Middle frontal gyrus (tissue), 1 donor: ENCODE measurements around the gene NUP210.

Experiments used
- DNase-seq: peaks from one replicate; pipeline ENCODE4 v3.0.0-alpha.2; 2015; ENCODE audit warnings: low spot score; ENCODE audit errors: extremely low spot score

NUP210 gene

DNA sequence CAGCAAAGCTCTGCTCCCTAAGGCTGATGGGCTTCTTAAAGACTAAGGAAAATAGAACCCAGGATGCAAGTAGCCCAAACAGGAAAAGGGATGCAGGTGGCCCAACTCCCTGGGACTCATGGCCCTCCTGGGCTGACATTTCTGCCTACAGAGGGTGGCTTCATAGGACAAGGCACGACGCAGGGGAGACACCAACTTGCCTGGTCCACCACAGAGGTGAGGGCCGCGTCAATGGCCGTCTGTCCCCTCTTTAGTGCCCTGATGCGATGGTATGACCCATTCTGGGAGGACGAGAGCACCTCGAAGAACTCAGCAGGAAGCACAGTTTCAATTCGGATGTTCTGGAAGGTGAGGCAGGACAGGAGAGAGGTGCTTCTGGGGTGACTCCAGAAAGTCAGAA lies 44.0 kb downstream of the NUP210 start:
- no peak for DNase-seq

- no peak for DNase-seq
Observed at GRCh38 chr3:13375464-13375863, 44.7 kb downstream of the NUP210 start.

GRCh38 chr3:13373975-13374586 lies 46.0 kb downstream of the NUP210 start:
- no peak for DNase-seq

GRCh38 chr3:13372656-13373055 lies 47.5 kb downstream of the NUP210 start:
- no peak for DNase-seq

DNA sequence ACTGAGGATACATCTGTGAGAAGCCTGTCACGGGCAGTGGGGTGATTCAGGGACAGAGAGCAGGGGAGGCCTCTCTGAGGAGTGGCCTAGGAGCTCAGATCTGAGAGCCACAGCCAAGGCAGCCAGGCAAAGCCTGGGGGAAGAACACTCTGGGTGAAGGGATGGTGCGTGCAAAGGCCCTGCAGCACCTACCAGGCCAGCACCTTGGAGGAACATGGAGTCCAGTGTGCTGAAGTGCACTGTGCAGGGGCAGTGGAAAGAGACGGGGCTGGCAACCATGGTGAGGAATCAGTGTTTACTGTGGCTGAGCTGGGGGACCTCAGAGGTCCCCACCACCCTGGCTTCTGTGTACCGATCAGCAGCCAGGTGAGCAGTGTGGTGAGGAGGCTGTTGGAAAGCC lies 48.0 kb downstream of the NUP210 start:
- DNase-seq = no peak

DNA sequence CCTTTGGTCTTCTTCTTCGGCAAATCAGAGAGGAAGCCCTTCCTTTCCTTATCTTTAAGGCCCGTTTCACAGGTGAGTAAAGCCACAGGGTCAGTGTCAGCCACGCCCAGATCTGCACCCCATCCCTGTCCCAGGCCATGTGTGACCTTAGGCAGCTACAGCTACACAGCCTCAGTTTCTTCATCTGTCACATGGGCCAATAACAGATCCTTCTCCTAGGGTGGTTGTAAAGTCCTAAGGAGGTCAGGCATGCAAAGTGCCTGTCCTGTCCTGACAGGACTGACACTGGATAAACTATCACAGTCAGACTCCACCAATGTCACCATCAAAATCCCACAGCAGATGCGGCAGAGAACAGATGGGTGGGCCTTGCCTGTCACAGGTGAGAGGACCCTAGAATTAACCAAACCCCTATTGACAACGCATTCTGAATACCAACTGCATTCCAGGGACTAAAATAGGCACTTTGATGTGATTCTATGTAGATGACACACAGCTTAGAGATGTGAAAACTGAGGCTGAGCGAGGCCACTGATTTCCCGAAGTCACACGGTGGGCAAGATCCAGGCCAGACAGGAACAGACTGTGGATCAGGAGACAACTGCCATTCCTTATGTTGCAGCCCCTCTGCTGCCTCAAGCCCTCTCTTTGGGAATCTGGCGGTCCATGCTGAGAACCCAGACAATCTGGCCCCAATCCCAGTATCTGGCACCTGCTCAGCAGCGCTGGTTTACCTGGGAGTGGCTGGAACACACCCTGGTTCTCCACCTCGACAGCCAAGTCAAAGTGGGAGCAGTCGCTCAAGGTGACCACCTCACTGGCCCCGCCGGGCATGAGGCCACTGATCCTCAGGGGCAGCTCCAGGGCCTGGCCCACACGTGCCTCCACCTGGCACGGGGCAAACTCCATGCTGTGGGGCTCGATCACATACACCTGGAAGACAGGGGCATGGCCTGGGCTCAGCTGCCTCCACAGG lies 48.7 kb downstream of the NUP210 start:
- DNase-seq = no peak

DNA sequence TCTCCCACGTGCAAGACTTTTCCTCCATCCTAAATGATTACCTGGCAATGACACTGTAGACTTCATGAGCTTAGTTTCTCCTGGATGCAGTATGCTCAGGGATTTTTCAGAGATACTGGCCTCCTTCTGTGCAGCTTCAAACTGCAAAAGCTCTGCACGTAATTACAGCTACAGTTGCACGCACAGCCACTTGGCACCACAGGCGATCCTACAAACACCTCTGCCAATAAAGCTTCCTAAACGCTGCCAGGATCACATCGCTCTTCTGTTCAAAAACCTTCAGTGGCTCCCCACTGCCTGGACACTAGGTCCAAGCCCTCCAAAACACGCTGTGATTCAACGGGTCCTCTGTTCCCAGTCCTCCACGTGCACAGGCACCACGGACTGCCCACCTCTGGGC lies 49.5 kb downstream of the NUP210 start:
- DNase-seq = peak; percentile 13

GRCh38 chr3:13370055-13370454 lies 50.1 kb downstream of the NUP210 start:
- no peak for DNase-seq

DNA sequence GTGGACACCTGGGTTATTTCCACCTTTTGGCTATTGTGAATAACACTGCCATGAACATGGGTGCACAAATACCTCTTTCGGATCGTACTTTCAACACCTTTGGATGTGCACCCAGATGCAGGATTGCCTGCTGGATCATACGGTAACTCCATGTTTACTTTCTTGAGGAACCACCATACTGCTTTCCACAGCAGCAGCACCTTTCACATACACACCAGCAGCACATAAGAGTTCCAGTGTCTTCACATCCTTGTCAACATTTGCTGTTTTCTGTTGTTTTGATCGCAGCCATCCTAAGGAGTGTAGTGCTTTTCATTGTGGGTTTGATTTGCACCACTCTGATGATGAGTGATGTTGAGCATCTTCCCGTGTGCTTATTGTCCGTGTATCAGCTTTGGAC lies 51.3 kb downstream of the NUP210 start:
- no peak for DNase-seq

DNA sequence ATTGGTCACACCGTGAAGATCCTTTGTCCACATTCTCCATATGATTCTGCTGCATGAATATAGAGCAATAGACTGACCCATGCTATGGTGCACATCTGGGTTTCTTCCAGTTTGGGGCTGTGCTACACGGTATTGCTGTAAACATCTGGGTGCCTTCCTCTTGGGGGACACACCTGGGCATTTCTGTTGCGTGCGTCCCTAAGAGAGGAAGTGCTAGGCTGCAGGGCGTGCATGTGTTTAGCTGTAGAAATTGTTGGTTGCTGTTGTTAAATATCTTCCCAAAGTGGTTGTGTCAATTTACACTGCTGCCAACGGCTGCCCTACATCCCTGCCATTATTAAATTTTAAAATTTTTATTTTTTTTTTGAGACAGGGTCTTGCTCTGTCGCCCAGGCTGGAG lies 52.4 kb downstream of the NUP210 start:
- no peak for DNase-seq

DNA sequence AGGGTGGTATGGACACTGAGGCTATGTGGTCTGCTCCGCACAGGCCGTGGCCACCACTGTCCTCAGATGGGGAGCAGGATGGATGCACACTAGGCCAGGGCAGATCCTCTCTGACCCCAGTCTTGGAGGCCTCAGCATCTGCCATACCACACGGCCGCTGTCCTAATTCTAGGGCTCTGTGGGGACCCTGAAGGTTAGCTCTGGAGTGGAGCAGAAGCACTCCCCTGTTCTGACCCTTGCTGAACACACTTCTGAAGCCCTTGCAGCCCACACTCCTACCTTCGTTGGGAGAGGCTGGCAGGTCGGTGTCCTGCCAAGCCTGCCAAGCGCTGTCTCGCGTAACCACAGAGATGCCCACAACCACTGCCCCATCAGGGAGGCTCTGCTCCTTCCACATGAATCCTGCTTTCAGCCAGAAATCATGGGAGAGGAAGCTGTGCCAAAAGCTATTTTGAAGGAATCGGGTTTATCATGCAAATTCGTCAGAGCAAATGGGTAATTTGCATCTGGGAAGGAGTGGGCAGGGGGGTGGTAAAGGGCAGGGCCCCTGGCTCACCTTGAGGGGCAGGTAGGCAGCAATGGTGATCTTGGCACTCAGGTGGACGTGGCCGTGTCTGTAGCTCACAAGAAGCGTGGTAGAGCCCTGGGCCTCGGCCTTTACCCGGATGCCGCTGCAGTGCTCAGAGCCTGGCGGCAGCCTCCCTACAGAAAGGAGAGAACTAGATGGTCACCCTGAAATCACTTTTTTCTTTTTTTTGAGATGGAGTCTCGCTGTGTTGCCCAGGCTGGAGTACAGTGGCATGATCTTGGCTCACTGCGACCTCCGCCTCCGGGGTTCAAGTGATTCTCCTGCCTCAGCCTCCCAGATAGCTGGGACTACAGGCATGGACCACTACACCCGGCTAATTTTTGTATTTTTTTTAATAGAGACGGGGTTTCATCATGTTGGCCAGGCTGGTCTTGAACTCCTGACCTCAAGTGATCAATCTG lies 54.4 kb downstream of the NUP210 start:
- DNase-seq = no peak

DNA sequence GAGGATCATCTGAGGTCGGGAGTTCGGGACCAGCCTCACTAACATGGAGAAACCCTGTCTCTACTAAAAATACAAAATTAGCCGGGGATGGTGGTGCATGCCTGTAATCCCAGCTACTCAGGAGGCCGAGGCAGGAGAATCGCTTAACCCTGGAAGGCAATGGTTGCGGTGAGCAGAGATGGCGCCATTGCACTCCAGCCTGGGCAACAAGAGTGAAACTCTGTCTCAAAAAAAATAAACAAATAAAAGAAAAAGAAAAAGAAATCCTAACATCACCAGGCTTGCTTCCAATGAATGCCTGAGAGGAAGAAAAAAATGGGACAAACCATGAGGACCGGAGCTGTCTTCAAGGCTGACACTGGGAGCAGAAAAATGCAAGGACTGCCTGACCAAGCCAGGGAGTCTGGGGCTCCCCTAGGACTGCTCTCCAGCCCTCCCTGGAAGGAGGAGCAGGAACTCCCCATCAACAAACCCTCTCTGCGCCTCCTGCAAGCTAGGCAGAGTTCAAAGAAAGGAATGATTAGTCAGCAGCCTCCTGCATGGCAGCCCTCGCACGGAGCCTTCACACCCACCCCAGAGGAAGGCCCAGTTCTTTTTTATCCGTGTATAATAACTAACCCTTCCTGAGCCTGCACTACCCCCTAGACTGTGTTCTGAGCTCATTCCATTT lies 55.4 kb downstream of the NUP210 start:
- DNase-seq = no peak

DNA sequence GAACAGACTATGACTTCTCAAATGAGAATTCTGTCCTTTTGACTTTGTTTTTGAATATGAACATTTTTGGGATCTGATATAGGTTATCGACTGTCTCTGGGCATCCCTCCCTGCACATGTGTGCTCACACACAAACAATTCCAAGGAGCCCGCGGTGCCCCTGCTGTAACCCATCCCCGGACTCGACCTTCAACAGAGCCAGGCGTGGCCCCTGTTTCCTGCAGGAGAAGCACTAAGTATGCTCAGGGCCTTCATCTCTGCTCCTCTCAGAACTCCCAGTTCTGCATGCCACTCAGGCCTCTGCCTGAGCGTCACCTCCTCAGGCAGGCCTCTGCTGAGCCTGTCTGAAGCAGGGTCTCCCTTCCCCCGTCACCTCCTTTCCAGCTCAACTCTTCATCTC lies 57.6 kb downstream of the NUP210 start:
- no peak for DNase-seq

DNA sequence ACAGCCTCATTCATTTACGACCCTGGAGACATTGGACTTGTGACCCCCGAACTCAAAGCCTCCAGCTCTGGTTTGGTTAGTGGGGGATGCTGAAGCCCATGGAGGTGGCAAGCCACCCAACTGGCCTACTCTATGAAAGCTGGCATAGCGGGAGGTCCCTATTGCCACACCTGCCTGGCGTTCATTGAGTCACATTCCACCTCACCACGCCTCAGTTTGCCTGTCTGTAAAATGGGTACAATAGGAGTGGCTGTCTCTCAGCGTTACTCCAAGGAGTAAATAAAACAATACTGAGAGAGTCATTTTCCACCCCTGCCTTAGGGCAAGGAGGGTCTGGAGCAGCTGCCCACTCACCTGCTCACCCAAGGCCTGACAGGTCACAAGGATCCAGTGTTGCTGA lies 60.2 kb downstream of the NUP210 start:
- DNase-seq = no peak

DNA sequence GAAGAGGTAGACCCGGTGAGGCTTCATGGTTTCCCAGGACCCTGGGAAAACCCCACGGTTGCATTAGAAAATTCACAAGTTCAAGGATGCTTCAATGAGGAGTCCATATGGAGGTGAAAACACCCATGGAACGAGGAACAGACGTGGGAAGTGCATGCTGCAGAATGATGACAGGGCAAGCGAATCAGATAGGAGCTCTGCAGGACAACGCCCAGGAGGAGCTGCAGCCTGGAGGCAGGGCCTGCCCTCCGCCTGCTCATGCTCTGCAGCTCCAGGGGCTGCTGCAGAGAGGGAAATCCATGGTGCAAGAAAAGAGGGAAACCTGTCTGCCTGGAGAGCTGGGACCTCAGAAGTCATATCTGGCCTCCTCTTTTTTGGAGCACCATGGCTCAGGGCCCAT lies 61.5 kb downstream of the NUP210 start:
- no peak for DNase-seq

DNA sequence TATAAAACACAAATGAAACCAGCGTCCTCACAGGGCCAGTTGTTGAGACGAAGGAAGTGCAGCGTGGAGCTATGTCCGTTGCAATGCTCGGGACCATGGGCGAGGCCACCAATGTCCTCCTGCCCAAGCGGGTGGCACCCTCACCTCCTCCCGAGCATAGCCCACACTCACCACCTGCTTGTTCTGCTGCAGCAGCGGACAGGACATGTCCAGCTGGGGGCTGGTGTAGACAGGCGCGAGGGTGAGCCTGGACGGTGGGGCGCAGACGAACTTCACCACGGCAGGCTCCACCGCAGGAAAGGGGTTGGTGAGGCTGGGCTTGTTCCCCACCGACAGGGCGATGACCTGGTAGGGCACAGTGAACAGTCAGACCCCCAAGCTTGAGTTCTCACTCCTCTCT lies 62.1 kb downstream of the NUP210 start:
- DNase-seq = no peak

- no peak for DNase-seq
Observed at GRCh38 chr3:13357074-13357473, 63.0 kb downstream of the NUP210 start.

DNA sequence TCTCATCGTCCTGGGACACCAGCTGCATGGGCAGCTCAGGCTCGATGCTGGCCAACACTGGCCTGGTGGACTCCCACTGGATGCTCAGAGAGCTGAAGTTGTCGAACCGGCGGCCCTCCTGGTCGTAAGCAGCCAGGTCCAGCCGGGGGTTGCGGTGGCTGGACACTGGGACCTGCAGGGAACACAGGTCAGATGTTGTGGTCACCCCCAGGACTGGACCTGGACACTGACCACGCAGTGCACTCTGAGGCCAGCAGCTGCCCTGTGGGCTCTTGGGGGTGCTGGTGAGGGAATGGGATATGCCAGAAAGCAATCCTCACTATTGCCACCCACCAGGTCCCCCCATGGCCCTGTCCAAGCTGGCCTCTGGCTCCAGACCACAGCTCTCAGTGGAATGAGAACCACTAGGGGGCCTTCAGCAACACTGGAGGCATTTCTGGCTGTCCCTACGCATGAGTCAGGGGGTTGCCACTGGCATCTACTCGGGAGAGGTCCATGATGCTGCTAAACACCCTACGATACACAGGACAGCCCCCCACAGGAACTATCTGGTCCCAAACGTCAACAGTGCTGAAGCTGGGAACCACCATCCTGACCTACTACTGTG lies 66.1 kb downstream of the NUP210 start:
- DNase-seq = no peak

- no peak for DNase-seq
Observed at GRCh38 chr3:13353506-13353905, 66.6 kb downstream of the NUP210 start.

- no peak for DNase-seq
Observed at GRCh38 chr3:13352621-13353131, 67.4 kb downstream of the NUP210 start.
